Inferior parietal cortex (tissue), 1 donor: ENCODE measurements around the gene LGALS9C.
"Not testable (repeated sequence)": the region's sequence is repeated elsewhere in the genome, so short reads cannot be mapped to it uniquely, and the experiment has no call there.

Experiments
- DNase-seq: peaks from one replicate; pipeline ENCODE4 v3.0.0-alpha.2; 2016; ENCODE audit errors: extremely low spot score

Gene LGALS9C

GRCh38 chr17:18528899-18529500, 52.4 kb downstream of the LGALS9C start:
- not testable (repeated sequence) for DNase-seq

DNA sequence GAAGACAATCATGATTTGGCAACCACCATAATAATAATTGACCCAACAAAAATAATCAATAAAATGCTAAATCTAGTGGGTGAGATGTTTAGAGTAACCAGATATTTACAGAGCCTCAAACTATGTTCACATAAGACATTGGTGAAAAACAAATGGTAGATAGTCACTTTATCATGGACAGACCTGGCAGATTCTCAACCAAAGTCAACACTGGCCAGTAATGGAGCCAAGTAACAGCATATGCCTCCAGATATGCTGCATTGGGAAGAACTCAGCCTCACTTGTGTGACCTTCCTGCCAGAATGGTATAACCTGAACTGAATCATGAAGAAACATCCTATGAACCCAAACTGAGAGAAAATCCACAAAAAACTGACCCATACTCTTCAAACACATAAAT, 53.8 kb downstream of the LGALS9C start:
- not testable (repeated sequence) for DNase-seq

DNA sequence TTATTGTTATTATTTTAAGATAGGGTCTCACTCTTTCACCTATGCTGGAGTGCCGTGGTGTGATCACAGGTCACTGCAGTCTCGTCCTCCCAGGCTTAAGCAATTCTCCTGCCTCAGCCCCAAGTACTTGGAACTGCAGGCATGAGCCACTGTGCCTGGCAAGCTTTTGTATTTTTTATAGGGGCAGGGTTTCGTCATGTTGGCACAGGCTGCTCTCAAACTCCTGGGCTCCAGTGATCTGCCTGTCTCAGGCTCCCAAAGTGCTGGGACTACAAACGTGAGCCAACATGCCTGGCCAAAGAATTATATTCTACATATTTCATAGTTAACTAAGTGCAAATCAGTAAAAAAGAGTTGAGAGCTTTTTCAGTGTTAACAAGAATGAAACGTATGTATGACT, 65.6 kb downstream of the LGALS9C start:
- not testable (repeated sequence) for DNase-seq

GRCh38 chr17:18542907-18543306, 66.3 kb downstream of the LGALS9C start:
- DNase-seq: not testable (repeated sequence)
